ENCODE results near the gene OR51F2.
"Not testable (repeated sequence)": the region's sequence is repeated elsewhere in the genome, so short reads cannot be mapped to it uniquely, and the experiment has no call there.

Gene OR51F2

GRCh38 chr11:4821021-4821420, at the start of gene OR51F2:
Gene OR51F2 (plus strand): TSS chr11:4821321. CDS start chr11:4821422, 101 bp downstream.
- DNase-seq: no peak

- no peak for DNase-seq
These were observed 38.7 kb upstream of the OR51F2 start for GRCh38 chr11:4782454-4782853.

- no peak for DNase-seq
These were observed 23.9 kb upstream of the OR51F2 start for GRCh38 chr11:4797206-4797605.

- DNase-seq: no peak
These were observed 22.5 kb upstream of the OR51F2 start for GRCh38 chr11:4798427-4799183.

- DNase-seq: not testable (repeated sequence)
These were observed 19.8 kb upstream of the OR51F2 start for GRCh38 chr11:4801316-4801715.

- DNase-seq: no peak
These were observed 16.8 kb upstream of the OR51F2 start, which contains the start of gene OR52R1 for GRCh38 chr11:4804280-4804679. Gene OR52R1 (minus strand): TSS chr11:4804380. CDS start chr11:4804380, 0 bp downstream.

- DNase-seq: no peak
These were observed 12.6 kb upstream of the OR51F2 start for GRCh38 chr11:4808476-4808875.

- no peak for DNase-seq
These were observed 11.9 kb upstream of the OR51F2 start for GRCh38 chr11:4809246-4809645.

GRCh38 chr11:4825132-4825531, 4.0 kb downstream of the OR51F2 start:
- no peak for DNase-seq

GRCh38 chr11:4826425-4826824, 5.3 kb downstream of the OR51F2 start:
- no peak for DNase-seq

- no peak for DNase-seq
These were observed 9.2 kb downstream of the OR51F2 start for GRCh38 chr11:4830346-4830745.

GRCh38 chr11:4830909-4831308, 9.8 kb downstream of the OR51F2 start:
- no peak for DNase-seq

GRCh38 chr11:4839851-4840549, 18.9 kb downstream of the OR51F2 start:
- no peak for DNase-seq

GRCh38 chr11:4848908-4849532, 27.9 kb downstream of the OR51F2 start, which contains the start of gene OR51S1:
Gene OR51S1 (minus strand): TSS chr11:4849208. CDS start chr11:4849208, 0 bp downstream.
- no peak for DNase-seq

GRCh38 chr11:4851033-4851432, 29.9 kb downstream of the OR51F2 start:
- no peak for DNase-seq

GRCh38 chr11:4854286-4854685, 33.2 kb downstream of the OR51F2 start:
- DNase-seq: not testable (repeated sequence)

- DNase-seq: no peak
These were observed 41.5 kb downstream of the OR51F2 start for GRCh38 chr11:4862447-4863236.

- no peak for DNase-seq
These were observed 42.8 kb downstream of the OR51F2 start for GRCh38 chr11:4863876-4864275.

GRCh38 chr11:4865855-4866254, 44.7 kb downstream of the OR51F2 start:
- no peak for DNase-seq
